Neuronal stem cell (in vitro differentiated cells): ENCODE measurements around the gene COL6A2. TPM values are rescaled to one million over a fixed set of nuclear protein-coding genes. Genes with fewer than 3 reads are reported as not detected.

Experiments used
- DNase-seq: peaks from one replicate; pipeline ENCODE4 v3.0.0-alpha.2; 2013; ENCODE audit warnings: low spot score
- H2AFZ ChIP-seq: one replicate; pipeline ENCODE4 v1.6.1; 2013; ENCODE audit warnings: mild to moderate bottlenecking, low read length, inconsistent platforms
- H2AK5ac ChIP-seq: 2 replicates; pipeline ENCODE4 v1.6.1; 2013; ENCODE audit warnings: low read depth, mild to moderate bottlenecking, inconsistent platforms, low read length, moderate library complexity, mixed read lengths
- H2BK120ac ChIP-seq: 2 replicates; pipeline ENCODE4 v1.6.1; 2013; ENCODE audit warnings: low read depth, mild to moderate bottlenecking, inconsistent platforms, low read length, moderate library complexity, mixed read lengths
- H2BK12ac ChIP-seq: one replicate; pipeline ENCODE4 v1.6.1; 2013; ENCODE audit warnings: low read length, inconsistent platforms
- H2BK15ac ChIP-seq: 2 replicates; pipeline ENCODE4 v1.6.1; 2013; ENCODE audit warnings: mild to moderate bottlenecking, low read length, inconsistent platforms, mixed read lengths
- H2BK5ac ChIP-seq: one replicate; pipeline ENCODE4 v1.6.1; 2013; ENCODE audit warnings: inconsistent platforms, mild to moderate bottlenecking, low read length, moderate library complexity
- H3K14ac ChIP-seq: one replicate; pipeline ENCODE4 v1.6.1; 2013; ENCODE audit warnings: low read length, inconsistent platforms
- H3K18ac ChIP-seq: 2 replicates; pipeline ENCODE4 v1.6.1; 2013; ENCODE audit warnings: low read length, inconsistent platforms
- H3K23ac ChIP-seq: 2 replicates; pipeline ENCODE4 v1.6.1; 2013; ENCODE audit warnings: low read depth, mild to moderate bottlenecking, mixed read lengths, low read length, inconsistent platforms; ENCODE audit not compliant: poor library complexity
- H3K27ac ChIP-seq: replicated peaks from 3 replicates; pipeline ENCODE4 v1.5.1; 2013; ENCODE audit warnings: low read length, inconsistent platforms
- H3K27me3 ChIP-seq, 3 experiments: 2 replicates each; pipeline ENCODE4 v1.6.1; 2013; ENCODE audit warnings: low read length in 3 of 3, mild to moderate bottlenecking in 2 of 3, inconsistent platforms in 1 of 3, low read depth in 1 of 3, mixed read lengths in 1 of 3, moderate library complexity in 1 of 3; ENCODE audit not compliant: control insufficient read depth in 3 of 3, insufficient read depth in 3 of 3
- H3K36me3 ChIP-seq, 2 donors: replicated peaks in 1 of 2; 2 replicates each; pipeline ENCODE4 v1.6.1; 2013; ENCODE audit warnings: low read length in 2 of 2; ENCODE audit not compliant: control insufficient read depth in 2 of 2, insufficient read depth in 2 of 2
- H3K4ac ChIP-seq: 2 replicates; pipeline ENCODE4 v1.6.1; 2013; ENCODE audit warnings: inconsistent platforms, mild to moderate bottlenecking, low read length, moderate library complexity
- H3K4me1 ChIP-seq, 2 donors: 1 replicate in 1 of 2; 2 replicates in 1 of 2; pipeline ENCODE4 v1.6.1; 2013; ENCODE audit warnings: low read length in 2 of 2, low read depth in 1 of 2; ENCODE audit not compliant: control insufficient read depth in 2 of 2, insufficient read depth in 1 of 2
- H3K4me2 ChIP-seq: one replicate; pipeline ENCODE4 v1.6.1; 2013; ENCODE audit warnings: mild to moderate bottlenecking, low read length, inconsistent platforms; ENCODE audit not compliant: insufficient read depth, poor library complexity, severe bottlenecking
- H3K4me3 ChIP-seq, 2 donors: 2 replicates each; pipeline ENCODE4 v1.5.1; 2013; ENCODE audit warnings: low read length in 2 of 2, mild to moderate bottlenecking in 2 of 2, inconsistent platforms in 1 of 2, moderate library complexity in 1 of 2
- H3K79me1 ChIP-seq: one replicate; pipeline ENCODE4 v1.6.1; 2013; ENCODE audit warnings: low read depth, mild to moderate bottlenecking, inconsistent platforms, low read length, moderate library complexity
- H3K9ac ChIP-seq: one replicate; pipeline ENCODE4 v1.6.1; 2013; ENCODE audit warnings: mild to moderate bottlenecking, low read depth, low read length, inconsistent platforms; ENCODE audit not compliant: poor library complexity
- H3K9me3 ChIP-seq, 2 donors: replicated peaks in 1 of 2; 2 replicates each; pipeline versions ENCODE3 to v1.6.1; 2013; ENCODE audit warnings: low read length in 2 of 2, mild to moderate bottlenecking in 2 of 2, inconsistent platforms in 1 of 2, low read depth in 1 of 2, mixed read lengths in 1 of 2, moderate library complexity in 1 of 2; ENCODE audit not compliant: control insufficient read depth in 2 of 2, insufficient read depth in 1 of 2
- H4K8ac ChIP-seq: one replicate; pipeline ENCODE4 v1.6.1; 2013; ENCODE audit warnings: low read depth, mild to moderate bottlenecking, inconsistent platforms, low read length, moderate library complexity
- H4K91ac ChIP-seq: one replicate; pipeline ENCODE4 v1.6.1; 2013; ENCODE audit warnings: low read length, low read depth, mild to moderate bottlenecking, inconsistent platforms; ENCODE audit not compliant: poor library complexity
- WGBS, 2 donors: extraction: QIAGEN DNeasy Blood & Tissue Kit; methylation state at CpG; one replicate each; pipeline ENCODE4 v1.1.7; 2013; ENCODE audit warnings: missing lambda C conversion rate in 2 of 2, mixed read lengths in 1 of 2; ENCODE audit not compliant: insufficient read length in 2 of 2, insufficient replicate concordance in 1 of 2; ENCODE audit errors: extremely low coverage in 2 of 2; 5-methylcytosine and 5-hydroxymethylcytosine counted together
- small RNA-seq: library from polyadenylated mRNA; stranded (forward); fragments of <200 nt; extraction: miRNeasy Mini kit (QIAGEN cat#:217004); gene quantifications from one replicate; pipeline ENCODE3, GENCODE V24; 2013; ENCODE audit not compliant: insufficient read depth

The COL6A2 gene

DNA sequence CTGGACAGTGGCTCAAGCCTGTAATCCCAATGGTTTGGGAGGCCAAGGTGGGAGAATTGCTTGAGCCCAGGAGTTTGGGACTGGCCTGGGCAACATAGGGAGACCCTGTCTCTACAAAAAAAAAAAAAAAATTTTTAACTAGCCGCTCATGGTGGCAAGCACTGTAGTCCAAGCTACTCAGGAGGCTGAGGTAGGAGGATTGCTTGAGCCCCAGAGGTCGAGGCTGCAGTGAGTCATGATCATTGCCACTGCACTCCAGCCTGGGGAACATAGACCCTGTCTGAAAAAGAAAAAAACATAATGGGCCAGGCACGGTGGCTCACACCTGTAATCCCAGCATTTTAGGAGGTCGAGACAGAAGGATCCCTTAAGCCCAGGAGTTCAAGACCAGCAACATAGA lies 81.0 kb downstream of the COL6A2 start:
- WGBS, 2 donors: no CpG with 5 or more reads among the region's 4 CpGs
- Histone ChIP-seq H3K4me2 (no peak overlapping the region), H3K4me3 (no peak overlapping the region), H4K8ac (no peak overlapping the region), H3K23ac (no peak overlapping the region), H3K4ac (no peak overlapping the region), H2BK12ac (no peak overlapping the region), H3K36me3 (no peaks in the 10 kb centered on the region), H2AK5ac (no peak overlapping the region), H4K91ac (no peak overlapping the region), H3K9me3 (no peaks in the 10 kb centered on the region), H3K4me1 (peaks cover 0 to 5% of the 10 kb centered on the region in 2 donors), H3K18ac (no peak overlapping the region), H3K14ac (no peak overlapping the region), H2BK120ac (no peak overlapping the region), H3K27ac (no peak overlapping the region), H2BK5ac (no peak overlapping the region), H3K9ac (no peak overlapping the region), H2BK15ac (no peak overlapping the region), H3K79me1 (peaks cover 18% of the 10 kb centered on the region), H2AFZ (no peak overlapping the region), H3K27me3 (no peaks in the 10 kb centered on the region)
- DNase-seq: no peak

Small RNAs within 50 kb of the gene (small RNA-seq; reads per million reads assigned to genes)
- not detected for gene PSMA6P3
